Activated naive CD8-positive, alpha-beta T cell treated with anti-CD3 and anti-CD28 coated beads, Interleukin-2, amount 50 U/mL, for 24 hours (primary cell): ENCODE data around the gene ZNF639.

ENCODE experiments used
- ATAC-seq: fragments of 150-1000 bp; cut with Tn5 transposase; one replicate; pipeline ENCODE4 v1.10.0; 2021
- DNase-seq: peaks from one replicate; pipeline ENCODE4 v3.0.0; 2021
- H3K27ac Mint-ChIP-seq: one replicate; pipeline ENCODE4 v1.8.0; 2021; ENCODE audit warnings: mild to moderate bottlenecking, mixed read lengths
- H3K27me3 Mint-ChIP-seq: one replicate; pipeline ENCODE4 v1.8.0; 2021; ENCODE audit warnings: mixed read lengths
- H3K36me3 Mint-ChIP-seq: one replicate; pipeline ENCODE4 v1.8.0; 2021; ENCODE audit warnings: low read depth, mixed read lengths
- H3K4me1 Mint-ChIP-seq: one replicate; pipeline ENCODE4 v1.8.0; 2021; ENCODE audit warnings: mixed read lengths
- H3K4me3 Mint-ChIP-seq: one replicate; pipeline ENCODE4 v1.8.0; 2021; ENCODE audit warnings: mild to moderate bottlenecking, moderate library complexity, mixed read lengths
- H3K9me3 Mint-ChIP-seq: one replicate; pipeline ENCODE4 v1.8.0; 2021; ENCODE audit warnings: mixed read lengths

ZNF639 gene

GRCh38 chr3:179336345-179336929, 13.6 kb downstream of the ZNF639 start:
- Mint-ChIP-seq H3K4me3 (no peak overlapping the region), H3K27me3 (no peaks in the 10 kb centered on the region), H3K36me3 (peaks cover 52% of the 10 kb centered on the region), H3K9me3 (no peaks in the 10 kb centered on the region), H3K27ac (no peak overlapping the region), H3K4me1 (no peaks in the 10 kb centered on the region)
- ATAC-seq: no peak
- no peak for DNase-seq

GRCh38 chr3:179347345-179348194, 24.7 kb downstream of the ZNF639 start, which contains the start of gene MFN1:
MFN1 (plus strand) TSS chr3:179347709; CDS start chr3:179348852, 1,143 bp downstream.
- DNase-seq (peak; percentile 86), ATAC-seq (peak; percentile 98)
- Mint-ChIP-seq H3K27ac (peak within 1 kb of the TSS; percentile 97), H3K27me3 (no peaks in the 10 kb centered on the region), H3K36me3 (peaks cover 19% of the 10 kb centered on the region), H3K4me1 (peaks cover 29% of the 10 kb centered on the region), H3K4me3 (peak within 1 kb of the TSS; percentile 99), H3K9me3 (no peaks in the 10 kb centered on the region)

GRCh38 chr3:179348325-179349013, 25.6 kb downstream of the ZNF639 start:
- peak; percentile 37 for ATAC-seq
- no peaks in the 10 kb centered on the region for H3K9me3 Mint-ChIP-seq
- peak overlapping the region; percentile 97 for H3K27ac Mint-ChIP-seq
- H3K4me3 Mint-ChIP-seq: peak overlapping the region; percentile 99
- peaks cover 23% of the 10 kb centered on the region for H3K36me3 Mint-ChIP-seq
- H3K4me1 Mint-ChIP-seq: peaks cover 29% of the 10 kb centered on the region
- no peaks in the 10 kb centered on the region for H3K27me3 Mint-ChIP-seq
- DNase-seq: no peak

GRCh38 chr3:179355996-179356395, 33.2 kb downstream of the ZNF639 start:
- DNase-seq (no peak), ATAC-seq (peak; percentile 66)
- Mint-ChIP-seq H3K9me3 (no peaks in the 10 kb centered on the region), H3K27me3 (no peaks in the 10 kb centered on the region), H3K4me1 (peaks cover 22% of the 10 kb centered on the region), H3K4me3 (no peak overlapping the region), H3K27ac (peak overlapping the region; percentile 74), H3K36me3 (peaks cover 59% of the 10 kb centered on the region)

GRCh38 chr3:179363332-179363731, 40.5 kb downstream of the ZNF639 start:
- Mint-ChIP-seq H3K4me3 (no peak overlapping the region), H3K9me3 (no peaks in the 10 kb centered on the region), H3K27me3 (no peaks in the 10 kb centered on the region), H3K36me3 (peaks cover 29% of the 10 kb centered on the region), H3K4me1 (no peaks in the 10 kb centered on the region), H3K27ac (no peak overlapping the region)
- ATAC-seq (no peak), DNase-seq (no peak)

- no peak for ATAC-seq
- no peak for DNase-seq
- Mint-ChIP-seq H3K27ac (no peak overlapping the region), H3K36me3 (peaks cover 31% of the 10 kb centered on the region), H3K4me3 (no peak overlapping the region), H3K4me1 (no peaks in the 10 kb centered on the region), H3K9me3 (no peaks in the 10 kb centered on the region), H3K27me3 (no peaks in the 10 kb centered on the region)
Observed at GRCh38 chr3:179369621-179370020, 46.8 kb downstream of the ZNF639 start.

- ATAC-seq (no peak), DNase-seq (no peak)
- no peaks in the 10 kb centered on the region for H3K4me1 Mint-ChIP-seq
- H3K4me3 Mint-ChIP-seq: no peak overlapping the region
- H3K27me3 Mint-ChIP-seq: no peaks in the 10 kb centered on the region
- no peaks in the 10 kb centered on the region for H3K9me3 Mint-ChIP-seq
- peaks cover 33% of the 10 kb centered on the region for H3K36me3 Mint-ChIP-seq
- no peak overlapping the region for H3K27ac Mint-ChIP-seq
Observed at GRCh38 chr3:179373938-179374337, 51.1 kb downstream of the ZNF639 start.

- Mint-ChIP-seq H3K36me3 (peaks cover 39% of the 10 kb centered on the region), H3K9me3 (no peaks in the 10 kb centered on the region), H3K4me3 (no peak overlapping the region), H3K4me1 (no peaks in the 10 kb centered on the region), H3K27me3 (no peaks in the 10 kb centered on the region), H3K27ac (no peak overlapping the region)
- DNase-seq (no peak), ATAC-seq (no peak)
Observed at GRCh38 chr3:179375091-179375999, 52.5 kb downstream of the ZNF639 start.

- DNase-seq (no peak), ATAC-seq (no peak)
- H3K4me1 Mint-ChIP-seq: no peaks in the 10 kb centered on the region
- H3K4me3 Mint-ChIP-seq: no peak overlapping the region
- H3K36me3 Mint-ChIP-seq: peaks cover 37% of the 10 kb centered on the region
- H3K27ac Mint-ChIP-seq: no peak overlapping the region
- no peaks in the 10 kb centered on the region for H3K9me3 Mint-ChIP-seq
- H3K27me3 Mint-ChIP-seq: no peaks in the 10 kb centered on the region
Observed at GRCh38 chr3:179376474-179376873, 53.6 kb downstream of the ZNF639 start.
